Measurements from ENCODE around the gene EHBP1.

The EHBP1 gene

DNA sequence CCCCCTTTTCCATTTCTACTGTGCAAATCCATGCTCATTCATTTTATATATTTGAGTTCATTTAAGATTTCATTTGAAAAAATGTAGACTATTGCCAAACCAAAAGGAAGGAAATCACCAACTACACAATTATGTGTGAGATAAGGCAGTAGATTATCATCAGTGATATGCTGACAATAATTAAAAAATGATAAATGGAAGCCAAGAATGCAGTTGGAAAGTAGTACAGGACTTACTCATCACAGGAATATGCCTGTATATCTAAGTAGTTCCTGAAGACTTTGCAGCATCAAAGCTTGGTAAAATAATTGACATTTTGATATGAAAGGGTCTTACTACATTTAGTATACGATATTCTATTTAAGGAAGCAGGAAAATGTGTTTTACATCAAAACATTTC lies 179.0 kb downstream of the EHBP1 start:
- Histone ChIP-seq H3K4me3 (ENCODE audit: low read depth, low read length) (no peak overlapping the region), H4K91ac (ENCODE audit: low read depth, low read length) (no peak overlapping the region), H4K12ac (ENCODE audit: low read depth, low read length) (no peak overlapping the region), H3K36me3 (ENCODE audit: control insufficient read depth in 1 of 2, insufficient read depth in 2 of 2, low read length in 2 of 2) (no peaks in the 10 kb centered on the region), H3K79me2 (ENCODE audit: control insufficient read depth, insufficient read depth, low read length, poor library complexity) (no peaks in the 10 kb centered on the region), H3K4ac (ENCODE audit: low read depth, low read length) (no peak overlapping the region), H3K27ac (ENCODE audit: low read depth, low read length) (no peak overlapping the region), H3K9ac (ENCODE audit: low read length) (no peak overlapping the region), H3K23ac (ENCODE audit: low read length) (no peak overlapping the region), H2AFZ (ENCODE audit: insufficient read depth, low read length, poor library complexity) (no peak overlapping the region), H2BK120ac (ENCODE audit: insufficient read depth, low read length, poor library complexity) (no peak overlapping the region), H3K4me2 (ENCODE audit: low read length) (no peak overlapping the region), H2AK5ac (ENCODE audit: low read length) (no peak overlapping the region), H2BK12ac (ENCODE audit: low read length) (no peak overlapping the region), H2BK5ac (ENCODE audit: low read depth, low read length, poor library complexity) (no peak overlapping the region), H3K79me1 (ENCODE audit: low read length) (no peaks in the 10 kb centered on the region), H3K14ac (ENCODE audit: low read length) (no peak overlapping the region), H3K9me3 (ENCODE audit: insufficient read depth, low read depth, low read length) (no peaks in the 10 kb centered on the region), H3K4me1 (ENCODE audit: control insufficient read depth in 1 of 2, insufficient read depth in 2 of 2, low read length in 2 of 2) (no peaks in the 10 kb centered on the region), H4K8ac (ENCODE audit: low read depth, low read length) (no peak overlapping the region), H3K27me3 (ENCODE audit: insufficient read depth, low read length) (no peaks in the 10 kb centered on the region), H3K18ac (ENCODE audit: low read length) (no peak overlapping the region)
- WGBS (ENCODE audit: extremely low coverage, insufficient coverage, insufficient read length) = no CpG with 5 or more reads among the region's 1 CpG
- peak in 1 of 2 donors; percentile 88 for DNase-seq

- Histone ChIP-seq H3K23ac (ENCODE audit: low read length) (no peak overlapping the region), H3K27me3 (ENCODE audit: insufficient read depth, low read length) (no peaks in the 10 kb centered on the region), H2AFZ (ENCODE audit: insufficient read depth, low read length, poor library complexity) (no peak overlapping the region), H4K12ac (ENCODE audit: low read depth, low read length) (no peak overlapping the region), H3K9me3 (ENCODE audit: insufficient read depth, low read depth, low read length) (no peaks in the 10 kb centered on the region), H2BK12ac (ENCODE audit: low read length) (no peak overlapping the region), H2AK5ac (ENCODE audit: low read length) (no peak overlapping the region), H3K18ac (ENCODE audit: low read length) (no peak overlapping the region), H3K4me1 (ENCODE audit: control insufficient read depth in 1 of 2, insufficient read depth in 2 of 2, low read length in 2 of 2) (no peaks in the 10 kb centered on the region), H2BK120ac (ENCODE audit: insufficient read depth, low read length, poor library complexity) (no peak overlapping the region), H3K4me2 (ENCODE audit: low read length) (no peak overlapping the region), H4K8ac (ENCODE audit: low read depth, low read length) (no peak overlapping the region), H3K4me3 (ENCODE audit: low read depth, low read length) (no peak overlapping the region), H3K36me3 (ENCODE audit: control insufficient read depth in 1 of 2, insufficient read depth in 2 of 2, low read length in 2 of 2) (no peaks in the 10 kb centered on the region), H3K27ac (ENCODE audit: low read depth, low read length) (no peak overlapping the region), H2BK5ac (ENCODE audit: low read depth, low read length, poor library complexity) (no peak overlapping the region), H3K79me1 (ENCODE audit: low read length) (no peaks in the 10 kb centered on the region), H4K91ac (ENCODE audit: low read depth, low read length) (no peak overlapping the region), H3K79me2 (ENCODE audit: control insufficient read depth, insufficient read depth, low read length, poor library complexity) (no peaks in the 10 kb centered on the region), H3K9ac (ENCODE audit: low read length) (no peak overlapping the region), H3K14ac (ENCODE audit: low read length) (no peak overlapping the region), H3K4ac (ENCODE audit: low read depth, low read length) (no peak overlapping the region)
- DNase-seq = no peak
- no CpG with 5 or more reads among the region's 2 CpGs for WGBS (ENCODE audit: extremely low coverage, insufficient coverage, insufficient read length)
These were observed 189.6 kb downstream of the EHBP1 start for GRCh38 chr2:62894966-62895631.

DNA sequence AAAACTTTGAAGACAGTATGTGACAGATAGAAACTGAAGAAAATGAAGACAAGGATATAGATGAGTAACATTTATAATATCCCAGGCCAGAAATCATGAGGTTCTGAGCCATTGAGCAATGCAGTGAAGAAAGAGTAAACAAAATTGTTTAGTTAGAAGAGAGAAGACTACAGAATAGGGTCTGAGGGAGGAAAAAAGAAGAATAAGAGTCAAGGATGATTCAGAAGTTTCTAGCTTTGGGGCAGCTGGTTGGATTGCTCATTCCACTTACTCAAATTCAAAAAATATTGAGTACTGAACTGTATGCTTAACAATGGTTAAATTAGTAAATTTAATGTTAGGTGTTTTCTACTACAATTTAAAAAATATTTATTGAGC lies 190.1 kb downstream of the EHBP1 start:
- Histone ChIP-seq H3K9ac (ENCODE audit: low read length) (no peak overlapping the region), H4K12ac (ENCODE audit: low read depth, low read length) (no peak overlapping the region), H2BK12ac (ENCODE audit: low read length) (no peak overlapping the region), H3K36me3 (ENCODE audit: control insufficient read depth in 1 of 2, insufficient read depth in 2 of 2, low read length in 2 of 2) (peaks cover 0 to 2% of the 10 kb centered on the region in 2 experiments), H2BK5ac (ENCODE audit: low read depth, low read length, poor library complexity) (no peak overlapping the region), H4K8ac (ENCODE audit: low read depth, low read length) (no peak overlapping the region), H3K18ac (ENCODE audit: low read length) (no peak overlapping the region), H3K9me3 (ENCODE audit: insufficient read depth, low read depth, low read length) (no peaks in the 10 kb centered on the region), H2AFZ (ENCODE audit: insufficient read depth, low read length, poor library complexity) (no peak overlapping the region), H2BK120ac (ENCODE audit: insufficient read depth, low read length, poor library complexity) (no peak overlapping the region), H3K14ac (ENCODE audit: low read length) (no peak overlapping the region), H3K4me3 (ENCODE audit: low read depth, low read length) (no peak overlapping the region), H4K91ac (ENCODE audit: low read depth, low read length) (no peak overlapping the region), H3K79me2 (ENCODE audit: control insufficient read depth, insufficient read depth, low read length, poor library complexity) (no peaks in the 10 kb centered on the region), H3K4me2 (ENCODE audit: low read length) (no peak overlapping the region), H3K23ac (ENCODE audit: low read length) (no peak overlapping the region), H2AK5ac (ENCODE audit: low read length) (no peak overlapping the region), H3K27me3 (ENCODE audit: insufficient read depth, low read length) (no peaks in the 10 kb centered on the region), H3K4me1 (ENCODE audit: control insufficient read depth in 1 of 2, insufficient read depth in 2 of 2, low read length in 2 of 2) (no peaks in the 10 kb centered on the region), H3K79me1 (ENCODE audit: low read length) (no peaks in the 10 kb centered on the region), H3K4ac (ENCODE audit: low read depth, low read length) (no peak overlapping the region), H3K27ac (ENCODE audit: low read depth, low read length) (no peak overlapping the region)
- DNase-seq = no peak

GRCh38 chr2:62897187-62897827 lies 191.8 kb downstream of the EHBP1 start:
- Histone ChIP-seq H3K79me1 (ENCODE audit: low read length) (no peaks in the 10 kb centered on the region), H3K4me1 (ENCODE audit: control insufficient read depth in 1 of 2, insufficient read depth in 2 of 2, low read length in 2 of 2) (no peaks in the 10 kb centered on the region), H3K23ac (ENCODE audit: low read length) (no peak overlapping the region), H3K14ac (ENCODE audit: low read length) (no peak overlapping the region), H3K9me3 (ENCODE audit: insufficient read depth, low read depth, low read length) (no peaks in the 10 kb centered on the region), H2BK120ac (ENCODE audit: insufficient read depth, low read length, poor library complexity) (no peak overlapping the region), H2AFZ (ENCODE audit: insufficient read depth, low read length, poor library complexity) (no peak overlapping the region), H4K91ac (ENCODE audit: low read depth, low read length) (no peak overlapping the region), H2BK12ac (ENCODE audit: low read length) (no peak overlapping the region), H3K79me2 (ENCODE audit: control insufficient read depth, insufficient read depth, low read length, poor library complexity) (no peaks in the 10 kb centered on the region), H3K4ac (ENCODE audit: low read depth, low read length) (no peak overlapping the region), H3K4me3 (ENCODE audit: low read depth, low read length) (no peak overlapping the region), H3K4me2 (ENCODE audit: low read length) (no peak overlapping the region), H3K18ac (ENCODE audit: low read length) (no peak overlapping the region), H3K27ac (ENCODE audit: low read depth, low read length) (no peak overlapping the region), H2AK5ac (ENCODE audit: low read length) (no peak overlapping the region), H4K8ac (ENCODE audit: low read depth, low read length) (no peak overlapping the region), H3K27me3 (ENCODE audit: insufficient read depth, low read length) (no peaks in the 10 kb centered on the region), H2BK5ac (ENCODE audit: low read depth, low read length, poor library complexity) (no peak overlapping the region), H3K36me3 (ENCODE audit: control insufficient read depth in 1 of 2, insufficient read depth in 2 of 2, low read length in 2 of 2) (peaks cover 0 to 2% of the 10 kb centered on the region in 2 experiments), H3K9ac (ENCODE audit: low read length) (no peak overlapping the region), H4K12ac (ENCODE audit: low read depth, low read length) (no peak overlapping the region)
- no peak for DNase-seq
